Endodermal cell (in vitro differentiated cells): ENCODE results near the gene GAREM1. TPM values are rescaled to one million over a fixed set of nuclear protein-coding genes. Genes with fewer than 3 reads are reported as not detected.

Experiments used
- DNase-seq: peaks from one replicate; pipeline ENCODE4 v3.0.0-alpha.2; 2017
- H3K27ac ChIP-seq: 2 replicates; pipeline ENCODE4 v1.5.1; 2013; ENCODE audit warnings: mild to moderate bottlenecking, low read depth, low read length, moderate library complexity
- H3K27me3 ChIP-seq: 2 replicates; pipeline ENCODE4 v1.6.1; 2013; ENCODE audit warnings: mild to moderate bottlenecking, low read length, moderate library complexity; ENCODE audit not compliant: insufficient read depth, control insufficient read depth, poor library complexity, severe bottlenecking
- H3K36me3 ChIP-seq: 2 replicates; pipeline ENCODE4 v1.7.0; 2013; ENCODE audit warnings: mild to moderate bottlenecking, low read length, moderate library complexity; ENCODE audit not compliant: control insufficient read depth, insufficient read depth
- H3K4me1 ChIP-seq: one replicate; pipeline ENCODE4 v1.7.0; 2013; ENCODE audit warnings: low read length; ENCODE audit not compliant: control insufficient read depth, insufficient read depth
- H3K4me3 ChIP-seq: 2 replicates; pipeline ENCODE4 v1.5.1; 2013; ENCODE audit warnings: mild to moderate bottlenecking, low read length, moderate library complexity
- H3K9ac ChIP-seq: 2 replicates; pipeline ENCODE4 v1.6.1; 2013; ENCODE audit warnings: mild to moderate bottlenecking, low read length, moderate library complexity; ENCODE audit not compliant: poor library complexity, severe bottlenecking; ENCODE audit errors: extremely low read depth
- H3K9me3 ChIP-seq: 2 replicates; pipeline ENCODE4 v1.6.1; 2013; ENCODE audit warnings: mild to moderate bottlenecking, low read length, moderate library complexity; ENCODE audit not compliant: control insufficient read depth
- H3K27ac Mint-ChIP-seq: 2 replicates; pipeline ENCODE4 v1.8.0; 2020; ENCODE audit warnings: mixed read lengths
- H3K27me3 Mint-ChIP-seq: 2 replicates; pipeline ENCODE4 v1.8.0; 2021; ENCODE audit warnings: mild to moderate bottlenecking, mixed read lengths; ENCODE audit not compliant: insufficient read depth
- H3K36me3 Mint-ChIP-seq: 2 replicates; pipeline ENCODE4 v1.8.0; 2020; ENCODE audit warnings: low read depth, mixed read lengths
- H3K4me1 Mint-ChIP-seq: 2 replicates; pipeline ENCODE4 v1.8.0; 2020; ENCODE audit warnings: mixed read lengths
- H3K4me3 Mint-ChIP-seq: 2 replicates; pipeline ENCODE4 v1.8.0; 2020; ENCODE audit warnings: mild to moderate bottlenecking, moderate library complexity, mixed read lengths
- H3K9me3 Mint-ChIP-seq: 2 replicates; pipeline ENCODE4 v1.8.0; 2020; ENCODE audit warnings: mild to moderate bottlenecking, mixed read lengths
- CTCF ChIP-seq: fragments of 200-600 bp; sonication (generic); conservative IDR thresholded peaks from 2 replicates; pipeline ENCODE4 v1.5.0; 2021; ENCODE audit warnings: antibody characterized with exemption, mild to moderate bottlenecking
- WGBS, 2 experiments: methylation state at CpG; one replicate each; pipeline versions ENCODE4 v1.1.5 to v1.1.7; 2013; ENCODE audit warnings: missing lambda C conversion rate in 2 of 2, mixed read lengths in 1 of 2; ENCODE audit not compliant: insufficient coverage in 1 of 2, insufficient read length in 1 of 2; 5-methylcytosine and 5-hydroxymethylcytosine counted together
- total RNA-seq, 2 donors: library from RNA; stranded (reverse); fragmentation: NEBNext Ultra II Directional in 1 of 2; extraction: Animal tissue kit (Norgen Biotek cat#: 25700) in 1 of 2; gene quantifications; 2 replicates in 1 of 2; 3 replicates in 1 of 2; pipeline ENCODE4 v1.2.1, GENCODE V29; 2021

GAREM1 gene
- total RNA-seq, 2 donors from 2014 or later = 9.2 to 9.4 TPM

- Histone ChIP-seq H3K36me3 (no peaks in the 10 kb centered on the region), H3K27ac (no peak overlapping the region), H3K9me3 (no peaks in the 10 kb centered on the region), H3K27me3 (no peaks in the 10 kb centered on the region), H3K4me1 (no peaks in the 10 kb centered on the region), H3K4me3 (no peak overlapping the region), H3K9ac (no peak overlapping the region)
- TF ChIP-seq CTCF = no peak
- Mint-ChIP-seq H3K9me3 (no peaks in the 10 kb centered on the region), H3K4me3 (no peak overlapping the region), H3K36me3 (peaks cover 5% of the 10 kb centered on the region), H3K27me3 (no peaks in the 10 kb centered on the region), H3K27ac (peak overlapping the region; percentile 41), H3K4me1 (no peaks in the 10 kb centered on the region)
- 87 to 100% methylated on average over 2 to 3 of the region's 3 CpGs for WGBS, 2 experiments
- no peak for DNase-seq
These were observed 162.1 kb downstream of the GAREM1 start for GRCh38 chr18:32308493-32309120.

- H3K4me1 Mint-ChIP-seq = no peaks in the 10 kb centered on the region
- no peaks in the 10 kb centered on the region for H3K4me1 ChIP-seq
- DNase-seq = no peak
These were observed 167.3 kb downstream of the GAREM1 start for GRCh38 chr18:32303400-32303799.

GRCh38 chr18:32302806-32303205, 167.9 kb downstream of the GAREM1 start:
- Histone ChIP-seq H3K9ac (no peak overlapping the region), H3K9me3 (no peaks in the 10 kb centered on the region), H3K4me1 (no peaks in the 10 kb centered on the region), H3K27ac (no peak overlapping the region), H3K36me3 (no peaks in the 10 kb centered on the region), H3K27me3 (no peaks in the 10 kb centered on the region), H3K4me3 (no peak overlapping the region)
- 83 to 87% methylated on average over 2 to 5 of the region's 5 CpGs for WGBS, 2 experiments
- Mint-ChIP-seq H3K9me3 (no peaks in the 10 kb centered on the region), H3K4me1 (no peaks in the 10 kb centered on the region), H3K36me3 (no peaks in the 10 kb centered on the region), H3K27me3 (no peaks in the 10 kb centered on the region), H3K4me3 (no peak overlapping the region), H3K27ac (no peak overlapping the region)
- no peak for DNase-seq
- no peak for TF ChIP-seq CTCF

More at GRCh38 chr18:32303400-32303799, 167.3 kb downstream of the GAREM1 start:
- no peak for TF ChIP-seq CTCF
- H3K4me3 Mint-ChIP-seq = no peak overlapping the region
- H3K4me3 ChIP-seq = no peak overlapping the region
- H3K27me3 ChIP-seq = no peaks in the 10 kb centered on the region
- no peak overlapping the region for H3K9ac ChIP-seq
- no peaks in the 10 kb centered on the region for H3K9me3 ChIP-seq
- H3K27ac ChIP-seq = no peak overlapping the region
- H3K36me3 Mint-ChIP-seq = no peaks in the 10 kb centered on the region
- H3K36me3 ChIP-seq = no peaks in the 10 kb centered on the region
- no peaks in the 10 kb centered on the region for H3K9me3 Mint-ChIP-seq
- no peak overlapping the region for H3K27ac Mint-ChIP-seq
- 92 to 98% methylated on average over 3 to 4 of the region's 4 CpGs for WGBS, 2 experiments
- H3K27me3 Mint-ChIP-seq = no peaks in the 10 kb centered on the region
